GM12878 (cell line): Measurements from ENCODE around the gene SQOR. TPM values are rescaled to one million over a fixed set of nuclear protein-coding genes. Genes with fewer than 3 reads are reported as not detected.

Experiments used
- ATAC-seq: fragments of 200-7000 bp; cut with Tn5 transposase; 3 replicates; pipeline ENCODE4 v1.9.1; 2020; ENCODE audit warnings: mild to moderate bottlenecking, moderate library complexity
- BruUV-seq: library from RNA; stranded (reverse); fragments of 400-500 nt; replicated peaks from 2 replicates; lab custom pipeline; 2021; lab: Mats Ljungman, UMichigan
- CTCF ChIA-PET: fragments of 300-600 bp; sonication (Branson Sonifier 250); formaldehyde crosslinking; extraction: SDS; loops from one replicate; lab custom pipeline; 2021; ENCODE audit warnings: inconsistent platforms; lab: Yijun Ruan, JAX
- POLR2A ChIA-PET: fragments of 350-600 bp; formaldehyde crosslinking; extraction: SDS; loops from one replicate; lab custom pipeline; 2021; ENCODE audit warnings: inconsistent platforms; lab: Charles Lee
- RAD21 ChIA-PET: fragments of 300-600 bp; sonication (Branson Sonifier 250); formaldehyde crosslinking; loops from one replicate; lab custom pipeline; 2023; ENCODE audit warnings: antibody characterized with exemption; ENCODE audit not compliant: unreplicated experiment; lab: Charles Lee
- SMC1A ChIA-PET: fragments of 300-600 bp; sonication (Branson Sonifier 250); formaldehyde crosslinking; loops from one replicate; lab custom pipeline; 2023; ENCODE audit not compliant: unreplicated experiment, uncharacterized antibody; lab: Charles Lee
- DNase-seq: peaks from one replicate; pipeline ENCODE4 v3.0.0-alpha.2; 2011; ENCODE audit warnings: low read depth, low spot score
- FAIRE-seq: peaks from 3 replicates; lab custom pipeline; 2011; peaks lifted over from hg19 to GRCh38; lab: Jason Lieb, UNC
- H2AFZ ChIP-seq: 2 replicates; pipeline ENCODE4 v1.6.0; 2011; ENCODE audit warnings: low read depth, low read length, control low read depth; ENCODE audit not compliant: control insufficient read depth
- H3K27ac ChIP-seq: 2 replicates; pipeline ENCODE4 v1.5.1; 2011; ENCODE audit warnings: control low read depth; ENCODE audit not compliant: control insufficient read depth, insufficient read depth
- H3K27me3 ChIP-seq, 2 experiments: replicated peaks in 1 of 2; 2 replicates each; pipeline versions ENCODE4 v1.6.0 to v1.6.1; 2011; ENCODE audit warnings: low read length in 1 of 2; ENCODE audit not compliant: control insufficient read depth in 2 of 2, insufficient read depth in 2 of 2
- H3K36me3 ChIP-seq, 2 experiments: 2 replicates each; pipeline ENCODE4 v1.5.1; 2011; ENCODE audit warnings: low read length in 1 of 2; ENCODE audit not compliant: control insufficient read depth in 2 of 2, insufficient read depth in 2 of 2
- H3K4me1 ChIP-seq: 2 replicates; pipeline ENCODE4 v1.6.1; 2011; ENCODE audit warnings: mild to moderate bottlenecking, low read length, moderate library complexity, mixed read lengths; ENCODE audit not compliant: control insufficient read depth, insufficient read depth
- H3K4me2 ChIP-seq: 2 replicates; pipeline ENCODE4 v1.6.0; 2011; ENCODE audit warnings: control low read depth; ENCODE audit not compliant: control insufficient read depth, insufficient read depth
- H3K4me3 ChIP-seq: fragments of 200-600 bp; sonication (generic); 2 replicates; pipeline ENCODE4 v1.5.1; 2016
- H3K79me2 ChIP-seq: 2 replicates; pipeline ENCODE4 v1.6.0; 2011; ENCODE audit warnings: low read length; ENCODE audit not compliant: control insufficient read depth, insufficient read depth
- H3K9ac ChIP-seq: 2 replicates; pipeline ENCODE4 v1.8.0; 2011; ENCODE audit warnings: low read length, control low read depth, mixed read lengths; ENCODE audit not compliant: control insufficient read depth, insufficient read depth
- H3K9me3 ChIP-seq: replicated peaks from 3 replicates; pipeline ENCODE4 v1.5.1; 2011; ENCODE audit warnings: mild to moderate bottlenecking, low read length; ENCODE audit not compliant: control insufficient read depth, insufficient read depth
- H4K20me1 ChIP-seq: 2 replicates; pipeline ENCODE4 v1.6.0; 2011; ENCODE audit not compliant: control insufficient read depth, insufficient read depth
- ATF3 ChIP-seq: IDR thresholded peaks from 2 replicates; pipeline ENCODE4 v1.6.1; 2011; ENCODE audit warnings: low read depth, mild to moderate bottlenecking, low read length, moderate library complexity, borderline replicate concordance; ENCODE audit errors: extremely low read depth
- PKNOX1 ChIP-seq: fragments of 450-650 bp; IDR thresholded peaks from 2 replicates; pipeline ENCODE4 v1.6.1; 2016; ENCODE audit warnings: mild to moderate bottlenecking
- SIX5 ChIP-seq: IDR thresholded peaks from 2 replicates; pipeline ENCODE4 v1.6.1; 2011; ENCODE audit warnings: mild to moderate bottlenecking, low read depth, low read length, moderate library complexity; ENCODE audit not compliant: severe bottlenecking
- STAT1 ChIP-seq: fragments of 450-650 bp; conservative IDR thresholded peaks from 2 replicates; pipeline ENCODE4 v1.6.1; 2014; ENCODE audit warnings: antibody characterized with exemption, mild to moderate bottlenecking
- ZNF24 ChIP-seq: fragments of 450-650 bp; IDR thresholded peaks from 2 replicates; pipeline ENCODE4 v1.6.1; 2017; ENCODE audit warnings: antibody characterized with exemption, mild to moderate bottlenecking
- WGBS: methylation state at CpG from one replicate; pipeline ENCODE4 v1.1.6; 2016; ENCODE audit warnings: low lambda C conversion rate; ENCODE audit not compliant: insufficient replicate concordance, insufficient coverage; ENCODE audit errors: missing lambda C conversion rate; 5-methylcytosine and 5-hydroxymethylcytosine counted together
- in situ Hi-C: fragments of 300-500 bp; cut with MboI; formaldehyde crosslinking; loops from 9 replicates; pipeline ENCODE4 v1.14.3; 2018; ENCODE audit warnings: mixed read lengths
- intact Hi-C: fragments of 100-400 bp; cut with micrococcal nuclease; formaldehyde crosslinking; loops from one replicate; pipeline ENCODE4 v1.14.2; 2022; ENCODE audit not compliant: unreplicated experiment
- polyA plus RNA-seq, 11 experiments: library from polyadenylated mRNA; depleted of rRNA in 4 of 11; unstranded in 6 of 11; stranded (reverse) in 5 of 11; fragments of >200 nt; fragmentation: Nextera tagmentation in 4 of 11; fragmentation: Illumina TruSeq in 1 of 11; extraction: Ambion mirVana in 4 of 11; extraction: Trizol in 1 of 11; gene quantifications; 1 replicate in 1 of 11; 2 replicates in 10 of 11; pipeline versions ENCODE4 v1.2.1 to v1.2.3, GENCODE V29; 2011 to 2016; ENCODE audit warnings: inconsistent platforms in 2 of 11, missing spikeins in 2 of 11, low read depth in 1 of 11
- total RNA-seq, 4 experiments: library from RNA; depleted of rRNA in 3 of 4; stranded (reverse); fragments of >200 nt in 3 of 4; fragmentation: Illumina TruSeq in 1 of 4; extraction: Trizol in 1 of 4; gene quantifications; 2 replicates each; pipeline versions ENCODE4 v1.2.1 to v1.2.3, GENCODE V29; 2013 to 2021

Gene SQOR
- total and polyA plus RNA-seq, 10 of the 15 experiments (the other 5 are each of a cell fraction or from before 2014, with no cell fraction given), result 14.5 to 74.7 (median 44.2) TPM

- Histone ChIP-seq H4K20me1 (no peaks in the 10 kb centered on the region), H3K27me3 (no peaks in the 10 kb centered on the region), H3K4me2 (no peak overlapping the region), H3K9me3 (no peaks in the 10 kb centered on the region), H3K4me3 (no peak overlapping the region), H2AFZ (no peak overlapping the region), H3K4me1 (no peaks in the 10 kb centered on the region), H3K36me3 (peaks cover 0 to 15% of the 10 kb centered on the region in 2 experiments; a peak in 3 of 4 replicates), H3K79me2 (no peaks in the 10 kb centered on the region), H3K9ac (no peak overlapping the region), H3K27ac (no peak overlapping the region)
- no TSS peak for BruUV-seq
- ChIA-PET CTCF (no interaction called here), SMC1A (no interaction called here), RAD21 (no interaction called here), POLR2A (no interaction called here)
- no peak for FAIRE-seq
- in situ Hi-C loops, result no loop called here
- whole genome bisulfite sequencing, result 89% methylated on average over 6 of the region's 6 CpGs
- intact Hi-C loops, result no loop called here
- TF ChIP-seq PKNOX1 (no peak), ATF3 (no peak), SIX5 (no peak), ZNF24 (no peak), STAT1 (no peak)
- no peak for ATAC-seq
- DNase-seq, result no peak
Observed at GRCh38 chr15:45690581-45691260, 55.9 kb downstream of the SQOR start.
